Measurements from ENCODE around the gene AGXT.
A peak's percentile ranks its signal among the peaks of the same experiment; 100 is the strongest.

AGXT gene

DNA sequence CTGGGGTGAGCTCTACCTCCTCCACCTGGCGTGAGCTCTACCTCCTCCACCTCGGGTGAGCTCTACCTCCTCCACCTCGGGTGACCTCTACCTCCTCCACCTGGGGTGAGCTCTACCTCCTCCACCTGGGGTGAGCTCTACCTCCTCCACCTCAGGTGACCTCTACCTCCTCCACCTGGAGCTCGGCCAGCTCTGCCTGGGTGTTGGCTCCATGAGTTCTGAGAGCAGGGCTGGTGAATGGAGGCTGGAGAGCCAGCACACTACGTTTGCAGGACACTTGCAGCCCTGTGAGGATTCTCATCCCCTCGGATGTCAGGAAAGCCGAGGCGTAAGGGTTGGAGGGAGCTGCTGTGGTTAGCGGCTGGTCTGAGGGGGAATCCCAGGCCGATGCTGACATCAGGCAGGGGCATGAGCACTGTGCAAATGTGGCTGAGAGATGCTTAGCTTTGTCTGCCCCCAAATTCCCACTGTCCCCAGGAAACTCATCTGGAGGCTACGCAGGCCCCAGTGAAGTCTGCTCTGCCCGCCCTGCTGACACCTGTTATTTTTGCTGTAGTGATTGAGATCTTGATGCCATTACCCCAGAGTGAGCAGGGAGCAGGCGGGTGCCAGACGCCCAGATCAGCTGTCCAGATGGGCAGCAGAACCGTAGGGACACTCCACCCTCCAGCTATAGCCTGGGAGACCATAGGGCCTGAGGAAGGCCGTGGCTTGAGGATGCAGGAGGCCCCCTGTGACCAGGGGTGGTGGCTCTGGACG, 40.8 kb downstream of the AGXT start:
- Histone ChIP-seq H3K27ac (no peak overlapping the region), H3K4me3 (no peak overlapping the region)

DNA sequence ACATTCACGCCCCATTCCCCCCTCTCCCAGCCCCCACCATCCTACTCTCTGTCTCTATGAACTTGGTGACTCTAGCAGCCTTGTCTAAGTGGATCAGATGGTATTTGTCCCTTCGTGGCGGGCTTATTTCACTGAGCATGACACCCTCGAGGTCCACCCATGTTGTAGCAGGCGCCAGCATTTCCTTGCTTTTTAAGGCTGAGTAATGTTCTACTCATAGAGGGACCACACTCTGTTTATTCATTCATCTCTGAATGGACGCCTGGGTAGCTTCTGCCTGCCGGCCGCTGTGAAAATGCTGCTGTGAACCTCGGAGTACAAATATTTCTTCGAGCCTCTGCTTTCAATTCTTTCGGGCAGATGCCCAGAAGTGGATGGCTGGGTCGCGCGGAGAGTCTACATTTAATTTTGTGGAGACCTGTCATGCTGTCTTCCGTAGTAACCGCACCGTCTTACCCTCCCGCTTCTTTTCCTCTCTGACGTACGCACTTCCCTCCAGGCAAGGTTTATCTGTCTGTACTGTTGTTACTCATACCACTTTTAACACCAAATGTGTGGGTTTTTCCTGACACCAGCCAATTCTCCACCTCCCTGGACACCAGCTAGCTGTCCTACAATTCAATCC, 43.1 kb downstream of the AGXT start:
- Histone ChIP-seq H3K27ac (no peak overlapping the region), H3K4me3 (no peak overlapping the region)

DNA sequence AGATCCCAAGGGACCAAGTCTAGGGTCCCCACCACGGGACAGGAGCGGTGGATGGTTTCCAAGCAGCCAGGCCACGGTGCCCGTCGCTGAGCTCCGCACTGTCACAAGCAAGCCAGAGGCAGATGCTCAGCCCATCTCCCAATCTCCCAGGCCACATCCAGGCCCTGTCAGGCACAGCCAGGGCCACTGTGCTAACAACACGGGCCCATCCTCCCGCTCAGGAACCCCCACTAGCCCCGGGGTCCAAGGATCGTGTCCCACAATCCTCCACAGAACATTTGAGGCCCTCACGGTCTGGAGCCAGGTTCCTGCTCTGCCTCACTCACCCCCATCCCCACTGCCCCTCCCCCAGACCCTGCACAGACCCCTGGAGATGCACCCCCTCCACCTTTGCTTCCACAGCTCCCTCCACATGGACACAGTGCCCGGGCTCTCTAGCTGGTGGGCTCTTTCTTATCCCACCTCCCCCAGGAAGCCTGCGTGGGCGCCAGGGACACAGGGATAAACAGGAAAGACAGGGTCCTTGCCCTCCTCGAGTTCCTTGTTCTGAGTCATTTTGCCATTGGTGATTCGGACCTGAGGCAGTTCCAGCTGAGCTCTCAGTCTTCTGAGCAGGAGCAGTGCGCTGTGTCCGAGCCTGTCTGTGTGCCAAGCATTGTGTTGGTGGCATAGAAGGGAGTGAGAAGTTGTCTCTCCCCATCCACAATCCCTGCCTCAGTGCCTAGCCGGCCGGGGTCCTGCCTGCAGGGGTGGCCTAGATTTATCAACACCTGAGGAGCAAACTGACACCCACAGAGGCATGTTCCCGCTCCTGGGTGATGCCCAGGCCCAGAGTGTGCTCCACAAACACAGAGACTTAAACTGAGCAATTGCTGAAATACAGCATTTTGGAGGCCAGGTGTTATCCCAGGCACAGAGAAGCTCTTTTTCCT, 44.5 kb downstream of the AGXT start:
- Histone ChIP-seq H3K27ac (peak overlapping the region in 16 of 21 experiments; percentile 9 to 81 (median 51)), H3K4me3 (no peak overlapping the region)

DNA sequence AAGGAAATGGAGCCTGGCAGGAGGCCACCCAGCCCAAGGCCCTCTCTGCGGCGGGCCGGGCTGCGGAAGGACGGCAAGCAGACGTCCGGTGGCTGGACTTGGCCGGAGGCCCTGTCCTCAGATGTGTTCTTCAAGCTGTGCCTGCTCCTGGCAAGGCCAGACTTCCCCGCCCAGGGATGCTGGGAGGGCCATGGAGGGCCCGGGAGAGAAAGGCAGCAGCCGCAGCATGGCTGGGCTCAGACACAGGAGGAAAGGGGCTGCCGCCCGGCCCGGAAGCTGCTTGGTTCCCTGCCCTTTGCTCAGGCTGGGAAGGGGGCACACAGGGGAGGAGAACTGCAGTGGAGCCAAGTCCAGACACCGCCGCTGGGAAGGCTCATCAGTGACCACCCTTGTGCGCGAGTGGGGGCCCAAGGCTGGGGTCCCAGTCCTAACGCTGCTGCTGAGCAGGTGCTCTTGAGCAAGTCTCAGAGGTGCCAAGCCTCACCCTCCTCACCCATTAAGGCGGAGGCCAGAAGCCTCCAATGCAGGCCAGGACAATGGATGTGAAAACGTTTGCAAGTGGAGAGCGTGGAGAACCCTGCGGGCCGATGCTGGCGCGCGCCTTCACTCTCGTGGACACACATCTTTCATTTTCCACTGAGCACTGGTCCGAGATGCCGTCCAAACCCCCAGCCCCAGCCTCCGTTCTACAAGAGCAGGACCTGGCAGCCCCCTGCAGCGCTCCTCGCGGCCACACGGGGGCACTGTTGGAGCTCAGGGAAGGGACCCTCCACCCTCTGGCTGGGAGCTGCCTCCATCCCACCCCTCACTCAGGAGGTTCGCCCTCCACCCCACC, 45.4 kb downstream of the AGXT start:
- Histone ChIP-seq H3K4me3 (no peak overlapping the region), H3K27ac (peak overlapping the region in 18 of 21 experiments; percentile 16 to 81 (median 52))

DNA sequence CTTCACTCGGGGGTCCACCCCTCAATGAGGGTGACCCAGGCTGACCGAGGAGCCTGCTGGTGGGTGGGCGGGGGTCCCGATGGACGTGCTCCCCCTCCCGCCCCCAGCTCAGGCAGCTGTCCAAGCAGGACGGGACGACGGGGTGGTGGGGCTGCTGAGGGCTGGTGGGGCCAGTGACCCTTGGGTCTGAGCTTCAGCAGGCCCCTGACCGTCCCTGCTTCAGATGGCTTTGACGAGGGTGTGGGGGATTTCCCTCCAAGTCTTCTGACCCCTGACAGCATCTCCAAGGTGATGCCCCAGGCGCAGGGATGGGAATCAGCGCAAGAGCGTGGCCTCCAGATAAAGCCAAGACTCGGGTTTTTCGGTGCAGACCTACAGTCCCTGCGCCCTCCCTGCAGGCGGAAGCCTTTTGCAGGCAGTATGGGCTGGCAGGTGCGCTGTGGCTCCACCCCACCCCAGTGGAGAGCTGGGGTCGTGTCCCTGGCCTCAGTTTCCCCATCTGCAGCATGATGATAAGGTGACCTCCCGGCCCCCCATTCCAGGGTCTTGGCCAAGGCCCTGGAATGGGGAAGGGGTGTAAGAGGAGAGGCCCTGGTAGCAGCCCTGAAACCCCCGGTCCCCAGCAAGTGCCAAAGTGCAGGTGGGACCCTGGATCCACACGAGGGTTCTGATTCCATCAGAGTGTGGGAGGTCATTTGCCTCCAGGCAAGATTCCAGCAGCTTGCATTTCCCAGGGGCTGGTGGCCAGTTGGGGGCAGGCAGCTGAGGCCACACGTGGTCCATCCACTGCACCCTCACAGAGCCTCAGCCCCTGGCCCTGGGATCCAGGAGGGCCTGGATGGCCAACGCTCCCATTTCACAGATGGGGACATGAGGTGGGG, 46.3 kb downstream of the AGXT start:
- Histone ChIP-seq H3K4me3 (no peak overlapping the region), H3K27ac (peak overlapping the region in 13 of 21 experiments; percentile 1 to 83 (median 60))

DNA sequence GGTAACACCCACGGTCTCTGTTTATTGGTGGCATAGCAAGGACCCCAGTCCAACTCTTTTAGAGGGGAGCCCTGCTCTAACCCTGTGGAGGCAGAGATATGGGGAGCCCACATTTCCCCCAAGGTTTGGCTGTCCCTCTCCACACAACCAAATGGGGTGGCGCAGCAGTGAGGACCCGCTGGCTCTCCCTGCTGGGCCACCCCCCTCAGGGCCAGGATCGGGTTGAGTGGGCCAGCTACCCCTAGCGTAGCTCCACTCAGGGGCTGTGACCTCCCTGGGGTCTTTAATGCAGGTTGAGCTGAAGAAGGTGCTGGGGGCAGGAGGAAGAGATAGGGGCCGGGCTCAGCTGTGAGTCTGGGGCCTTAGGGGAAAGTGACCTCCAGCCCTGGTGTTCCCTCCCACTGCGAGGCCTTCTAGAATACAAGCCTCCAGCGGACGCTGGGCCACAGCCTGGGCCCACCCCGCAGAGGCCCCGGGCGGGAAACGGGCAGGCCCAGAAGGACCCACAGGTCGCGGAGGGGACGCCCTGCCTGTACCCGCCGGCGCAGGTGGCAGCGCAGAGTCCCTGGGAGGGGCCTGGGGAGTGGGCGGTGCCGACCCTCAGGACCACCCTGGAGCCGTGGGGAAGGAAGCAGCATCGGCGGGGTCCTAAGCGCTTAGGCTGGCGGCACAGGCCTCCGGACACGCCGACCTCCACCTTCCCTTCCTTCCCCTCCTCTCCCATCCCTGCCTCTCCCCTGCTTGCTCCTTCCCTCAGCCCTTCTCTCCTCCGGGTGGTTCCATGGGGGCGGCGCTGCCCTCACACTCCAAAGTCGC, 47.1 kb downstream of the AGXT start:
- Histone ChIP-seq H3K27ac (peak overlapping the region in 12 of 21 experiments; percentile 16 to 83 (median 70)), H3K4me3 (no peak overlapping the region)

DNA sequence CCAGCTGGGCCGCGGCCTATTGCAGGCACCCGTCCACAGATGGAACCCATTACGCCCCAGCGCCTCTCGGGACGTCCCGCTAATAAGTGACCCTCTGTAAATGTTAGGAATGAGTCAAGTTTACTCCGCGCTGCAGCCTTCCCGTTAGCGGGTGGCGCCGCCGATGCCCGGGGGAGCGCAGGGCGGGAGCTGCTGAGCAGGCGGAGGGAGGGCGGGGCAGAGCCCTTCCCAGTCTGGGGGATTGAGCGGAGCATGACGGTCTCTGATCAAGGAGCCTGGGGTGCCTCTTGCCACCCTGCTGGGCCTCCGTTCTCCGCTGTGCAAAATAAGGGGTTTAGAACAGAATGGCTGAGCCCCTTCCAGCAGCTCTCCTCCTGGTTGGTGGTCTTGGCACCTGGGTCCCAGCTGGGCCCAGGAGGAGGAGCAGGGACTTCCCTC, 48.0 kb downstream of the AGXT start:
- Histone ChIP-seq H3K4me3 (no peak overlapping the region), H3K27ac (peak overlapping the region in 17 of 21 experiments; percentile 26 to 85 (median 60))

DNA sequence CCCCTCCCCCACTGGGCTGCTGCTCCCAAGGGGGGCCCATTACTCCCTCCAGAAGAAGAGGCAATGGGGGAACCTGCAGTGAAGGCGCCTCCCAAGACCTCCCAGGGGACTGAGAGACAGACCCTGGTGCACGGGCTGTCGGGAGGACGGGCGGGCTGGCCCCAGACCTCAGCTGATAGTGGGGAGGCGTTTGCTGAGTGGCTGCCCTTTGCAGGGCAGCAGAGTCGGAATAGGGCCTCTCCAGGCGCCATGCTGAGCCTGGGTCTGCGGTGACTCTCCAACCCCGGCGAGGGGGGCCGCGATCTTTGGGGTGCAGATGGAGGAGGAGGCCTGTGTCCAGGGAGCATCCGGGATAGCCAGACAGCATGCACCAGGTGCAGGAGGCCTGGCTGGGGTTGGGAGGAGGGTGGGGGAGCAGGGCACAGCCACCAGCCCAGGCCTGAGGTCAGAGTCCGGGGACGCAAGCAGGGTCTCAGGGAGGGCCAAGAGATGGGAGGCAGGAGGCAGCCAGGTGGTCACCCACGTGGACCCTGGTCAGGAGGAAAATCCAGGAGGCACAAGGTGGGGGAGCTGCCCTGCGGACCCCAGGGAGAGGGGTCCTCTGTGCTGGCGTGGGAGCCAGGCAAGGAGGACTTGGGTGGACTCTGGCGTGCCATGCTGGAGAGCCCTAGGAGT, 48.5 kb downstream of the AGXT start:
- Histone ChIP-seq H3K27ac (peak overlapping the region in 16 of 21 experiments; percentile 29 to 85 (median 65)), H3K4me3 (no peak overlapping the region)

DNA sequence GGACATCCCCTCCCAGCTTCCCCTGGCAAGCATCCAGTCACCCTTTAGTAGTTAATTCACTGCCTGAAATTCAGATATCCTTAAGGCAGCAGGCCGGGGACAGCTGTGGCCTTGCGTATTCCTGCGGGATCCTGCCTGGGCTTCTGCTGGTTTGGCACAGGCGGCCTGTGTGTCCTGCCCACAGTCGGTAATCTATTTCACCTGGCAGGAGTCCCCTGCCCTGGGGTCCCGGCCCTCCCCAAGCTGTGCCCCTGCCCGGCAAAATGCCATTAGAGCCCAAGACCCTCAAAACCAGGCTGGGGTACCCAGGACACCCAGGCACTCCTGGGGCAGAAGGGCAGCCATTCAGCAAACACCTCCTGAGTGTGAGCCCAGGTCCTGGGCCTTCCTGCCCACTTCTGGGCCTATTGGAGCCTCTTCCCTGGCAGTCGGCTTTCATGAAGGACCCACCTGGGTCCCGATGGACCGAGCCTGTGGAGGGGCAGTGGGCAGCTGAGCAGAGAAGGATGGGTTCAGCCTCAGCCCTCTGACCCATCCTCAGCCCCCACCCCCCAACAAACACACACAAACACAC, 49.1 kb downstream of the AGXT start:
- H3K4me3 ChIP-seq = no peak overlapping the region
- H3K27ac ChIP-seq = peak overlapping the region in 14 of 21 experiments; percentile 32 to 85 (median 68)

DNA sequence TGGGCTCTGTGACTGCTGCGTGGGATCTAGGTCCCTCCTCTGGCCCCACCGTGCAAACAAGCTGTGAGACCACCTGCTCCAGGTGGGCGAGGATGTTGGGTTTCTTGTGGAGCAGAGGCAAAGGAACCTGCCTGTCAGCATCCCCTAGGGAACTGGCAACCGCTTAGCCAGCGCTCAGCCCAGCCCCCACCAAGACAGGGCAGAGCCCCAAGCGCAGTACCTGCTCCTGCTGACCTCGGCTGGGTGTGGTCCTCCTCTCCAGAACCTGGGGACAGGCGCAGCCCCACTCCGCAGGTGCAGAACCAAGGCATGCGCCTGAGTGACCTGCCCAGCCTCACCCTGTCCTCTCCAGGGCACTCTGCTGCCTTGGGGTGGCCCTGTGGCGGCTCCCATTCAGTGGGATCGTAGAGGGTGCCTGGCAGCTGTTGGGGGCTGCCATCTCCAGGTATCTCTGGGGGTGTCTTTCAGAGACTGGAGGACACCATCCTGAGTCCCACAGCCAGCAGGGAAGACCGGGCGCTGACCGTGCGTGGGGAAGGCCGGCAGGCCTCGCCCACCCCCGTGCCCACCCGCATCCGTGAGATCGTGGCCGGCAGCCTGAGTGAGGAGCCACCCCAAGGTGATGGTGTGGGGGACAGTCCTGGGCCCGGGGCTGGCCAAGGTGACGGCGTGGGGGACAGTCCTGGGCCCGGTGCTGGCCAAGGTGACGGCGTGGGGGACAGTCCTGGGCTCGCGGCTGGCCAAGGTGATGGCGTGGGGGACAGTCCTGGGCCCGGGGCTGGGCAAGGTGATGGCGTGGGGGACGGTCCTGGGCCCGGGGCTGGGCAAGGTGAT, 49.9 kb downstream of the AGXT start:
- peak overlapping the region in 12 of 21 experiments; percentile 32 to 85 (median 70) for H3K27ac ChIP-seq
- H3K4me3 ChIP-seq = no peak overlapping the region

DNA sequence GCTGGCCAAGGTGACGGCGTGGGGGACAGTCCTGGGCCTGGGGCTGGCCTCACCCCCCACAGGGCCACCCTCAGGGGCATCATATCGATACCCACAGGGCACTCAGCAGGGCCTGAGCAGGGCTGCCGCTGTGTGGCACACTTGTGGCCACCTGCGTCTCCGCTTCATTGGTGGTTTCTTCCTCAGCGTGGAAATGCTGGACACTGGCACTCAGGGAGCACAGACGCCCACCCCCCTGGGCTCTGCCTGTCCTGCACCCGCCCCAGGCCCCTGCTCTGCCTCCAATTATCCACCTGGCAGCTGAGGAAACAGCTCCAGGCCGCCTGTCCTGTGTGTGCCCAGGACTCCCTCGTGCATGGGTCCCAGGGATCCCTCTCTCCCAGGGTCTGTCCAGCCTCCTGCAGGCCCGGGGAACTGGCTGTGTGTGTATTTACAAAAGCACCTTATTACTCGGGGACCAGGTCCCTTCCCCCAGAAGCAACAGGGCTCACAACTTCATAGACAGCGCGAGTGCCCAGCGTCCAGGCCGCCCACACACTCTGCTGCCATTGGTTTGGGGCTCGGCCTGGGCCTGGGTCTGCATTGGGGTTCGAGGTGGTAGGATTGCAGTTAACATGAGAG, 50.6 kb downstream of the AGXT start:
- no peak overlapping the region for H3K4me3 ChIP-seq

DNA sequence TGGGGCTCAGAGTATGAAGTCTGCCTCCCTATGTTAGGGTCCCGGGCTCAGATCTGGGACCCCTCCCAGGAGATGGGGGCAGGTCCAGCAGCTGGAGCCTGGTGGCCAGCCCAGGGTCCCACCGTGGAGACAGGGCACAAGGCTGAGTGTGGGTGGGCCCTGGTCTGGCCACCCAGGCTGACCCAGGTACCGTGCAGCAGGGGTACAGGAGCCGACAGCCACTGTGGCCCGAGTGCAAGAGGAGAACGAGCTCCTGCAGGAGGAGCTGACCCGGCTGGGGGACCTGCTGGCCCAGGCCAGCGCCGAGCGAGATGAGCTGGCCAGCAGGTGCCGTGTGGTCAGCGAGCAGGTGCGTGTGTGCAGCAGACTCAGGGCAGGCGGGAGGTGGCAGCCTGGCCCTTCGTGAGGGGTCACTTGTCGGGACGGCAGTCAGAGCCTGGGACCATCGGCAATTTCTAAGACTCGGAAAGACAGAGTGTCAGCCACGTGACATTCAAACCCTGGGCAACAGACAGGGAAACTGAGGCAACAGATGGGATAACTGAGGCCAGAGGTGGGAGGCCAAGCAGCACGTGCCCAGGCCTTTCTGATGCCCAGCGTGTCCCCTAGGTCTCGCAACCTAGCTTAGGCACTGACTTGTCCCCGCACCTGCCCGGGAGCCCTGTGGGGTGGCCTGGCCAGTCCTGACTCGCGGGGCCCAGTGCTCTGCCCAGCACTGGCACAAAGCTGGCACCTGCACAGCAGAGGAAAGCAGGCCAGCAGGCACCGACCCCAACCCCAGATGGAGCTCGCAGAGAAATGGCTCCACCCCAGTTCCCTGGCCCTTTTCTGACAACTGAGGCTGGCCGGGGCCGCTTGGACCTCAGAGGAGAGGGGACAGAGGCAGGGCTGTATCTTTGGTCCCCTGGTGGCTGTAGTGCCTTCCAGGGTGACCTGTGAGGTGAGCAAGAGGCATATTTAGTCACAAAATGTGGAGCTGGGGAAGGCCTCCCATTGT, 51.5 kb downstream of the AGXT start:
- H3K27ac ChIP-seq = peak overlapping the region in 14 of 21 experiments; percentile 73 to 95 (median 86)
- H3K4me3 ChIP-seq = no peak overlapping the region

More for the DNA sequence above, 50.6 kb downstream of the AGXT start:
- H3K27ac ChIP-seq = peak overlapping the region in 9 of 21 experiments; percentile 32 to 90 (median 79)

DNA sequence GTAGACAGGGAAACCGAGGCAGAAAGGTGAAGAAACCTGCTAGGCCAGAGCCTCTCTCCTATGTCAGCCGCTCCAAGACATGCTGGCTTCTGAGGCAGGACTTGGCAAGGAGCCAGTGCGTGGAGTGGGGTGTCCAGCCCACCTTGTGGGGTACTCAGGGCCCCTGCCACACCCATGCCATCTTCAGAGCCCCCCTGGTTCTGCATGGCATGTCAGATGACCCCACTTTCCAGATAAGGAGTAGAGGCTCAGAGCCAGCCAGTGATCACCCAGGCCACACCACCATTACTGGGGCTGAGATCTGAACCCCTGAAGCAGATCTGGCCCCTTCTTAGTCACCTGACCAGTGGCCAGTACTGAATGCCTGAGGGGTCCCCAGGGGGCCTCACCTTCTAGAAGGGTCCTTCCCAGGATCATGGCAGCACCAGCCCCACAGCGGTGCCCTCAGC, 52.2 kb downstream of the AGXT start:
- H3K27ac ChIP-seq = peak overlapping the region; percentile 26 to 95 (median 79)

More for the DNA sequence above, 52.2 kb downstream of the AGXT start:
- H3K4me3 ChIP-seq = no peak overlapping the region
